ENCODE measurements around the gene PUSL1.

PUSL1 gene, protein sequence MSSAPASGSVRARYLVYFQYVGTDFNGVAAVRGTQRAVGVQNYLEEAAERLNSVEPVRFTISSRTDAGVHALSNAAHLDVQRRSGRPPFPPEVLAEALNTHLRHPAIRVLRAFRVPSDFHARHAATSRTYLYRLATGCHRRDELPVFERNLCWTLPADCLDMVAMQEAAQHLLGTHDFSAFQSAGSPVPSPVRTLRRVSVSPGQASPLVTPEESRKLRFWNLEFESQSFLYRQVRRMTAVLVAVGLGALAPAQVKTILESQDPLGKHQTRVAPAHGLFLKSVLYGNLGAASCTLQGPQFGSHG

DNA sequence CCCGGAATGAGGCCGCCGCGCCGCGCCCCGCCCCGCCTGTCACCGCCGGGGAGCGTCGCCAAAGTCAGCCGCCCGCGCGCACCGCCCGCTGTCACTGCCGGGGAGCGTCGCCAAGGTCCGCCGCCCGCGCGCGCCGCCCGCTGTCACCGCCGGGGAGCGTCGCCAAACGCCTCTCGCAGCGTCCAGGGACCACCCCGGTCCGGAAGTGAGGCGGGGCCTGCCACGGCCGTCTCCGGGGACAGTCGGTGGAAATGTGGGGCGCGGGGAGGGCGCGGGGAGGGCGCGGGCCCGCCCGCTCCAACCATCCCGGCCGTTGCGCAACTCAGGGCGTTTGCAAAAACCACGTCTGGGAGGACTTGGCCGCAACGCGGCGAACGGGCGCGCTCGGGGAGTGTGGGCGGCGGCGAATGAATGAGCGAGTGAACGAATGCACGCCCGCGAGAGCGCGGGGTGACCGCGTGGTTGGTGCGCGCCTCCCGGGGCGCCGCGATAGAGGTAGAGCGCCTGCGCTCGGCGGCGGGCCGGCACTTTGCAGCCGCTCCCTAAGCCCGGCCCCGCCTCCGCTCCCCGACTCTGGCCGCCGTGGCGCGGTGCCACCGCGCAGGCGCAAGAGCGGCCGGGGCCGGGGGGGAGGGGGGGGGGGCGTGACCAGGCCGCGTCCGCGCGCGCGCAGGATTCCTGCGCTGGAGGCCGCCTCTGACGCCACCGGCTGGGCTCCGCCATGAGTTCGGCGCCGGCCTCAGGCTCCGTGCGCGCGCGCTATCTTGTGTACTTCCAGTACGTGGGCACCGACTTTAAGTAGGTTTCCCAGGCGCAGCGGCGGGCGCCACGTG is at the start of gene PUSL1, which contains the start of gene ACAP3:
Gene PUSL1, plus strand, starts transcription at position 675 of the 833 bp plus-strand sequence. Its CDS starts 47 bp downstream, at position 722.
Gene ACAP3, minus strand, starts transcription at position 8 of the 833 bp plus-strand sequence. CDS start 115 bp downstream, outside the sequence.
- peak; percentile 93 to 98 (median 97) for DNase-seq

GRCh38 chr1:1259119-1259488 is 49.3 kb upstream of the PUSL1 start:
- no peak for DNase-seq

GRCh38 chr1:1259540-1259939 is 48.9 kb upstream of the PUSL1 start:
- DNase-seq, result no peak

GRCh38 chr1:1259951-1260600 is 48.3 kb upstream of the PUSL1 start:
- peak; percentile 39 to 65 (median 53) for DNase-seq

DNA sequence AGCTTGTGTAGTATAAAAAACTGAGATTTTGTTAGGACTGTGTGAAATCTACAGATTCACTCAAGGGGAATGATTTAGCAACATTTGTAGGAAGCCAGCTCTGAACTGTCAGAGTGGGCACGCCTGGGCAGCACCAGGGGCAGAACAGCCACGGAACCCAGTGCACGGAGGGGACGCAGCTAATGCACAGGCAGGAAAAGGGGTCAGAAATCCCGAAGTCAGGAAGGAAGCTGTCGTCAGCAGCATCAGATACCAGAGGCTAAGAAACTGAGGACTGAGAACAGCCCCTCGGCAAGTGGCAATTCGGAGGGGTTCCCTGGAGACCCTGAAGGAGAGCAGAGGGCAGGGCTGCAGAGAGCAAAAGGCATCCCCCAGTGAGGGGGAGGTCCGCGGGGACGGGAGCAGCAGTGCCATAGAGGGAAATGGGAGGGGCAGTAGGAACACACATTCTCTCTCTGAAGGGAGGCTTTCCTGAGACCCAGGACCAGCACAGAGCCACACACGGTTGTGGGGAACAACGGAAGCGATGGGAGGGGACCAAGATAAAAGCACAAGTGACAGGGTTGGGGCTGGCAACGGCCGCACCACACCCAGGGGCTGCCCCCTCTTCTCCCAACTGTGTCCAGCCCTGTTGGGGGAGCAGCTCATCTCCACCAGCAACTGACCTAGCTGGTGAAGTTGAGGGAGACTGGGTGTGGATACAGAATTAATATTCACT is 47.4 kb upstream of the PUSL1 start:
- DNase-seq, result no peak

GRCh38 chr1:1262071-1262470 is 46.3 kb upstream of the PUSL1 start:
- DNase-seq, result no peak

DNA sequence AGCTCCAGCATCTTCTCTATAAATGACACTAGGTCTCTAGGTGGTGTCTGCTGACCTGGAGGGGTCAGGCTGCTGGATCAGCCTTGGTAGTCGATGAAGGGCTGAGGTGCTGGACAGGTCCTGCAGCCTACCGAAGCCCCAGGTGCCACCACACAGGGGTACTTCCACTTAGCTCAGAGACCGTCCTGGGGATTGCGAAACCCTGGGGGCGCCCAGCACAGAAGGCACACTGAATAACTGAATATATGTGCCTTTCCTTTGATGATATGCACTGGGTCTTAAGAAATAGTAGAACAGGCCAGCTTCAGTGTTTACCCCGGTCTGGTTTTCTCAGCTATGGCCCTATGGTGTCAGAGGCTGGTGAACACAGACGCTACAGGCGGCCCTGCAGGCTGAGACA is 45.6 kb upstream of the PUSL1 start:
- DNase-seq, result no peak

DNA sequence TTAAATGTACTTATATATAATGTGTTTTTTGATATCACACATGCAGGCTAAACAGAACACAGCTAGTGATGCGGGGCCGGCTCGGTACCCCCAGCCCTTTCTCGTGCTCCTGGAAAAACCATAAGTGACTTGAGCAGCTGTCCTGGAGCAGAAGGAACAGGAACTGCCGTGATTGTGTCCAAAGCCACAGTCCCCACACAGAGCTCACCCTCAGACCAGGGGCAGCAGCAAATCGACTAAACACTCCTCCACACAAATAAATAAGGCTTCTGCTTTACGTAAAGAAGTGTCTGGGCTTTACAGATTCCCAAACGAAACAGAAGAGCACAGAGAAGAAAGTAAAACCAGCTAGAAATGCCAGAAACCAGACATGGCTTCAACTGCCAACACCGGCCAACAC is 44.4 kb upstream of the PUSL1 start:
- no peak for DNase-seq

GRCh38 chr1:1264868-1265272 is 43.5 kb upstream of the PUSL1 start:
- peak in 2 of 3 donors; percentile 14 to 27 for DNase-seq

- DNase-seq, result no peak
These were observed 40.7 kb upstream of the PUSL1 start for GRCh38 chr1:1267488-1268283.

DNA sequence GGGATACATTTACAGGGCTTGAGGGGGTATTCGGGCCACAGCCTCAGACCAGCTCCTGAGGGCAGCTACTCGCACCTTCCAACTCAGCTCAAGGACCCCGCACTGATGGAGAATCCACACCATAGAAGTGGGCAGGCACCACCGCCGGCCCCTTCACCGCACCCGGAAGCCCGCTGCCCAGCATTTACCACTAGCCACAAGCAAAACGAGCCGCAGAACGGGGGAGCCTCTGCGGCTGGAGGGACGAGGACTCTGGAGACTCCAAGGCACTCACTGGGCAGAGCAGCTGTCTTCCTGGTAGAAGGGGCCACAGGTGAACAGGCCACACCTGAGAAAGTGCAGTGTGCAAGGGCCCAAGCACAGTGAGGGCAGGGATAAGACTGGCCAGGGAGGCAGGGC is 40.1 kb upstream of the PUSL1 start:
- DNase-seq, result no peak

GRCh38 chr1:1270813-1271212 is 37.6 kb upstream of the PUSL1 start:
- DNase-seq, result peak in 1 of 3 donors; percentile 29

DNA sequence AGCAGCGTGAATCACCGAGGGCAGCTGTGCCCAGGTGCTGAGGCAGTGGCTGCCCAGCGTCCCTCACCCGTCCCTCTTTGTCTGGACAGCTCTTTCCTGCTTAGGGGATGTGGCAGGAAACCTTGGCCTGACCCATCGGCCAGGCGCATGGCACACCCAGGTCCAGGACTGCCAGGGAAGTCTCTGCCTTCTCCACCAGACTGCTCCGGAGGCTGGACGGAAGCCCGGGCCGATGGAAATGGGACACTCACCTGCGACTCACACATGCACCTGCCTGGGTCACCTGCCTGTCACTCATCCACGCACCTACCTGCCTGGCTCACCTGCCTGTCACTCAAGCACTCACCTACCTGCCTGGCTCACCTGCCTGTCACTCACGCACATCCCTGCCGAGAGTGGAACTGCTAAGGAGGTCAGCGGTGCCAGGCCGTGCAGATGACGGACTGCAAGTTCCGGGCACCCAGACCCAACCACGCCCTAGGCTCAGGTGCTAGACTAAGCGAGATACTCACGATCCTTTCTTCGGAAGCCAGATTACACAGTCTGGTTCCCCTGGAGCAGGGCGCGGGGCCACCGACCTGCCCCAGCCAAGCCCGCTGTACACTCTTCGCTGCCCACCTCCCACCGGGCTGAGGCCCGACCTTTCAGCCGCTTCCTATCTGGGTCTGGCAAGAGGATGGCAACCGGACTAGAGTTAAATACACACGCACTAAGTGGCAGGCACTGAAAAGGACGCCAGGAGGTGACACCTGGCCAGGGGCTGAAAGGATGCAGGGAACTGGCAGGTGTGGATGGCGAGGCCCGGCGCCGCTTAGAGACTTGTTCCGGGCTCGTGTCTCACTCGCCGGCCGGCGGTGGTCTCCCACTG is 35.8 kb upstream of the PUSL1 start:
- DNase-seq, result no peak

DNA sequence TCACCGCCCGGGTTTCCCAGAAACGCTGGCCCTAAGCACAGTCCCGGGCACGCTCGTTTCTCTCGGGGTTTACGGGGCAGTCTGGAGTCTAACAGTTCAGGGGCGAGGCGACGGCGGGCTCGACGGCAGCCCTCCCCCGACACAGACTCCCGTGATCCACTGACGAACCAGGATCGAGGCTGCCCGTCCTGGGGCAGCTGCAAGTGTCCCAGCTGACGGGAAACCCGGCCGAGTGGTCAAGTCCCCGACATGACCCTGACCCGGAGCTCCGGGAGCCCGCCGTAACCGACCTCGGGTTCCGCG is 35.2 kb upstream of the PUSL1 start:
- DNase-seq, result peak; percentile 31 to 63 (median 48)

- peak; percentile 92 to 97 (median 96) for DNase-seq
These were observed 34.7 kb upstream of the PUSL1 start, which contains the start of gene UBE2J2 for GRCh38 chr1:1273512-1274298. TSS of gene UBE2J2 (minus strand) at chr1:1273854. CDS start at chr1:1267992, 5,862 bp downstream.

GRCh38 chr1:1274299-1274930 is 34.0 kb upstream of the PUSL1 start:
- no peak for DNase-seq

DNA sequence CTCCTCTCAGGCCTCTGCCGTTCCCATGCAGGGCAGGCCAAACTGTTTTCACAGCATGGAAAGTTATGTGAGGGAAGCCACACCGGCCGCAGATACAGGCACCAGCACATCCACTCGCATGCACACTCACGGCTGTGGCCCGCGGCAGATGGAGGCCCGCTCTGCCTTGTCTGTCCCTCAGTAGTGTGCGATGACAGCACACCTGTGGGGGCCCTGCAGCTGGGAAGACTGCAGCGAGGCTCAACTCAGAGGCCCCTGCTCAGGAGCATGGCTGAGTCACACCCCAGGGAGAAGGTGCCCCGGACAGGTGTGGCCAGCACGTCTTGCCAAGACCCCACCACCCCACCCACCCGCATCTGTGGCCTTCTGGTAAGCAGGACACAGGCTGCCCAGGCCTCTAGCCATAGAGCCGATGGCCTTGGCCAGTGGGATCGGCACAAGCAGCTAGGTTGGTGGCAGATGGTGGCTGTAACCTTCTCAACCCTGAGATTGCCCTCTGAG is 33.4 kb upstream of the PUSL1 start:
- no peak for DNase-seq

DNA sequence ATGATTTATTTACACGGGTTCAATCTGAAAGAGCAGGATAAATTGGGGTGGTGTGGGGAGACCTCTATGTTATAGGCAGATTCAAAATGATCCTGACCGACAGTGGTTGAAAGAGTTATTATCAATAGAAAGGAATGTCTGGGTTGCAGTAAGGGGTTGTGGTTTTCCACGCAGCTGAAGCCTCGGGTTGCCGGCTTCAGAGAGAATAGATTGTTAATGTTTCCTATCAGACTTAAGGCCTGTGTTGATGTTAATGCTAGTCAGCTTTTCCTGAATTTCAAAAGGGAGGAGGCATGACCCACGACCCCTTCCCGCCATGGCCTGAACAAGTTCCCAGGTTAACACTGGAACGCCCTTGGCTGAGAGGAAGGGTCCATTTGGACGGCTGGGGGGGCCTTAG is 32.6 kb upstream of the PUSL1 start:
- DNase-seq, result no peak

- DNase-seq, result no peak
These were observed 29.8 kb upstream of the PUSL1 start for GRCh38 chr1:1278620-1279019.

Measured in suppressor macrophage treated with lipopolysaccharide for 1 hour (primary cell).